LNCAP (cell line): ENCODE data around the gene SRSF6.

Experiments used
- TF ChIP-seq, protein P1 (sequence below): fragments of 450-650 bp; IDR thresholded peaks from 2 replicates; pipeline ENCODE4 v1.5.1; 2017; ENCODE audit warnings: mild to moderate bottlenecking

Gene SRSF6

DNA sequence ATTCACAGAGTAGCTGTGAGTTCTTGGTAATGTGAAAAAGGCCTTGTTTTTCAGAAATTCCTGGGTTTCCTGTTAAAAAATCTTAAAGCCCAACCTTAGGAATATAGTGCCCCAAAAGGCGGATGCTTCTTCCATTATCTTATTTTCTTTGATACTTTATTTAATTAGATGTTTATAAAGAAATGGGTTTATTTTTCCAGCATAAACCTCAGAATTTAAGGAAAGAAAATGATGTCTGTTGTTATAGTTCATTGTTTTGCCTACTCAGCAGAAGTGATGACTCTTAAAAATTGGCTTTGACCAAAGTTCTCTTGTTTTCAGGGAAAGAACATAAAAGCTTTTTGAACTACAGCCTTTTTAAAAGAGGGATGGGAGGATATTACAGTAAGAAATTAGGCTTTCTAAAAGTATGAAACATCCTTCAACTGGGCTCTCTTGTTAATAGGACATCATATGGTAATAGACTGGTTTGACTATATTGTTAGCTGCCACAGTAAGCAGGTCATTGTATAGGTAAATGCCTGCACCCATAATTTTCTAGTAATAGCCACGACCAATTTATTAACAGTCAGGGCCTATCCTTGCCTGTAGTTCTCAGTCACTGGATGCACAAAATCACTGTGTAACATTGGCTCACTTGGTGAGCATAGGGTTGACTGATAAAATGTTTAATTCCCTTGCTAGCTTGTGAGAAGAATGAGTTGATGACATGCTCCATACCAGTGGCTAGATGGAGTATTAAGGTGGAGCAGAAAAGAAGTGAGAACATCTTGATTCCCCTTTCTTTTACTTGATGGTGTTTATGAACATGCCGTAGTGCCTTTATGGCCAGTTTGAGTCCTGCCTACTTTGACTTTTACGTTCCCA, 5.2 kb downstream of the SRSF6 start:
- TF ChIP-seq, protein P1, sequence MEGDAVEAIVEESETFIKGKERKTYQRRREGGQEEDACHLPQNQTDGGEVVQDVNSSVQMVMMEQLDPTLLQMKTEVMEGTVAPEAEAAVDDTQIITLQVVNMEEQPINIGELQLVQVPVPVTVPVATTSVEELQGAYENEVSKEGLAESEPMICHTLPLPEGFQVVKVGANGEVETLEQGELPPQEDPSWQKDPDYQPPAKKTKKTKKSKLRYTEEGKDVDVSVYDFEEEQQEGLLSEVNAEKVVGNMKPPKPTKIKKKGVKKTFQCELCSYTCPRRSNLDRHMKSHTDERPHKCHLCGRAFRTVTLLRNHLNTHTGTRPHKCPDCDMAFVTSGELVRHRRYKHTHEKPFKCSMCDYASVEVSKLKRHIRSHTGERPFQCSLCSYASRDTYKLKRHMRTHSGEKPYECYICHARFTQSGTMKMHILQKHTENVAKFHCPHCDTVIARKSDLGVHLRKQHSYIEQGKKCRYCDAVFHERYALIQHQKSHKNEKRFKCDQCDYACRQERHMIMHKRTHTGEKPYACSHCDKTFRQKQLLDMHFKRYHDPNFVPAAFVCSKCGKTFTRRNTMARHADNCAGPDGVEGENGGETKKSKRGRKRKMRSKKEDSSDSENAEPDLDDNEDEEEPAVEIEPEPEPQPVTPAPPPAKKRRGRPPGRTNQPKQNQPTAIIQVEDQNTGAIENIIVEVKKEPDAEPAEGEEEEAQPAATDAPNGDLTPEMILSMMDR: no peak

DNA sequence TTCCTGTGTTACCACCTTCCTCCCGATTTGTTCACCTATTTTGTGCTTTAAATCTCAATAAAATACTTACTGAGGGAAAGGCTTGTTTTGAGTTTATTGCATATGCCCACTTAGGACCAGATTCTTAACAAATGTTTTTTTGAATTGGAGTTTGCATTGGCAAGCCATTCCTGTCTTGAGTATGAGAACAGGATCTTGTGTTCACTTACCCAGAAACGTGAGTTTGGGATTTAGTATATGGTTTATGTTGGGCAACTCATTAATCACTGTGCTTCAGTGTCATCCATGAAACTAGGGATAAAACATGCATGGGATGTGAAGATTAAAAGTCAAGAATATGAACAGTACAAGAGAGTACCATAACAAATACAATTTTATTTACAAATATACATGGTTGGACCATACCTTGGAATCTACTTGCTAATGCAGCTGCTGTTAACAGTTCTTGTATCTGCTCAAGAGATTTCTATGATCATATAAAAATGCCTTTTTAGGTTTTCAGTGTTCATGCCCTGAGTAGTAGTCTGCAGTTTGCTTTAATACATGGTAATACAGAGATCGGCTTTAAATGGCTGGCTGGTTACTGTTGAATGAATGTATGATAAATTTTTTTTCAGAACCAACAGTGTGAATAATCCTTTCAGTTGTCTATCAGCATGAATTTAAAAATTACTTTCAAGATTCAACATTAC, 6.0 kb downstream of the SRSF6 start:
- TF ChIP-seq, protein P1: no peak

DNA sequence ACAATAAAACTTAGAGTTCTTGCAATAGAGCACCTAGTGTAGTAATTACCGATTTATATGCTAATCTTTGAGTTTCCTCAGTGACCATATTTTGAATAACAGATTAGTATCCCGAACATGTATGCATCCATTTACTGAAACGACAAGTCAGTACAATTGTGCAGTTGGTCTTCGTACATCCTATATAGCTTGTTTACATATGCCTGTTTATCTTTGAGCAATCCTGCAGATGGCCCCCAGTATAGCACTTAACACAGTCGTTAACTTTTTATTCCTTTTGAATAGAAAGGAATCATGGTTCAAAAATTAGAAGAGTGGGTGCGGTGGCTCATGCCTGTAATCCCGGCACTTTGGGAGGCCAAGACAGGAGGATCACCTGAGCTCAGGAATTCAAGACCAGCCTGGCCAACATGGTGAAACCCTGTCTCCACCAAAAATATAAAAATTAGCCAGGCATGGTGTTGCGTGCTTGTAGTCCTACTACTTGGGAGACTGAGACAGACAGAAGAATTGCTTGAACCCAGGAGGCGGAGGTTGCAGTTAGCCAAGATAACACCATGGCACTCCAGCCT, 6.6 kb downstream of the SRSF6 start:
- TF ChIP-seq, protein P1: no peak

DNA sequence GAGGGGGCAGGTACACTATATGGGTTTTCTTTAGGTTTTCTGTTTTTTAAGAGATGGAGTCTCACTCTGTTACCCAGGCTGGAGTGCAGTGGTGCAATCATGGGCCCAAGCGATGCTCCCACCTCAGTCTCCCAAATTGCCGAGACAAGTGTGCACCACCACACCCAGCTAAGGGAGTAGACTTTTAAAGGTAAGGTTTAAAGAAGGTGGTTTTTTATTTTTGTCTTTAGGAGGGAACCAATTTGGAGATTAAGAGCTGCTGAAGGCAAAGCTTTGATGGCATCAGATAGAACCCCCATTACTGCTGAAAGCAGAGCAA, 7.9 kb downstream of the SRSF6 start:
- TF ChIP-seq, protein P1: no peak

DNA sequence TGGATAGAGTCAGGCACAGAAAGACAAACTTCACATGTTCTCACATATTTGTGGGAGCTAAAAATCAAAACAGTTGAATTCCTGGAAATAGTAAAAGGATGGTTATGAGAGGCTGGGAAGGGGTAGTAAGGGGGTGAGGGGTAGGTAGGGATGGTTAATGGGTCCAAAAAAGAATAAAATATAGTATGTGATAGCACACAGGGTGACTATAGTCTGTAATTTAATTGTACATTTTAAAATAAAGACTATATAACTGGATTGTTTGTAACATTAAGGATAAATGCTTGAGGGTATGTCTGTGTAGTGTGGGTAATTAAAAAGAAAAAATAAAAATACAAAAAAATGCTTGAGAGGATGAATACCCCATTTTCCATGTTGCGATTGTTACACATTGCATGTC, 9.9 kb downstream of the SRSF6 start:
- TF ChIP-seq, protein P1: no peak

DNA sequence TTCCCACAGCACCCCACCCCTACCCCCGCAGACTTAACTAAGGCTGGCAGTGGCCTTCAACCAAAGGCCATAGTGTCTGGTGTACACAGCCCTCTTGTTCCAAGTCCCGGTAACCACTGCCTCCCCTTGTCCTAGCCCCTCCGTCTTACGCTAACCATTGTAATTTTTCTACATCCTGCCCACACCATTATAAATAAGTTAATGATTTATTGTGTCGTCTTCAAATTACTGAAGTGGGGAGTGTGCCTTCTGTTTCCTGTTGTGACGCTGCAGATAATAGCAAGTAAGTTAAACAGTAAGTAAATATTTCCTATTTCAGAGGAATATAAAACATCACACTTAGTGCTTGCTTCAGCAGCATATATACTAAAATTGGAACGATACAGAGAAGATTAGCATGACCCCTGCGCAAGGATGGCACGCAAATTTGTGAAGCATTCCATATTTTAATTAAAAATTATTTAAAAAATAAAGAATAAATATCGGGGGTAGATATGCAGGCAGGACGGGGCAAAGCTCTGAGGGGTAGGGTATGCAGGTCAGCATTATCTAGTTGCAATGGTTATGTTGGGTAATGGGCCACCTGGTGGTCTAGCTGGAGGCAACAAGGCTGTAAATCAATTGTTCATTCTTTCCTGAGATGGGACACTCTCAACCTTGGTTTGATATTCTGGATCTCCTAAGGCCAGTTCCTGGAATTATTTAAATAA, 15.1 kb downstream of the SRSF6 start:
- TF ChIP-seq, protein P1: no peak

DNA sequence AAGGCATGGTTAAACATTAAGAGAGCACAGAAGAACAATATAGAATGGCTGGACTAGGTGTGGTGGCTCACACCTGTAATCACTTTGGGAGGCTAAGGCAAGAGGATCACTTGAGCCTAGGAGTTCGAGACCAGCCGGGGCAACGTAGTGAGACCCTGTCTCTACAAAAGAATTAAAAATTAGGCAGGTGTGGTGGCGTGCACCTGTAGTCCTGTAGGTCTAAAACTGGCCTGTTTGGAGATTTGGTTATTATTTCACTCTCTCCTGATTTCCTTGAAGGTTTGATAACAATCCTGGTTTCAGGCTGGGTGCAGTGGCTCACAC, 15.6 kb downstream of the SRSF6 start:
- TF ChIP-seq, protein P1: no peak
